HG02623 (cell line): ENCODE data around the gene DROSHA.

Source experiments
- ATAC-seq: cut with Tn5 transposase; IDR thresholded peaks from one replicate; pipeline ENCODE4 v1.9.1; 2021; ENCODE audit warnings: moderate library complexity; ENCODE audit not compliant: unreplicated experiment

The DROSHA gene

DNA sequence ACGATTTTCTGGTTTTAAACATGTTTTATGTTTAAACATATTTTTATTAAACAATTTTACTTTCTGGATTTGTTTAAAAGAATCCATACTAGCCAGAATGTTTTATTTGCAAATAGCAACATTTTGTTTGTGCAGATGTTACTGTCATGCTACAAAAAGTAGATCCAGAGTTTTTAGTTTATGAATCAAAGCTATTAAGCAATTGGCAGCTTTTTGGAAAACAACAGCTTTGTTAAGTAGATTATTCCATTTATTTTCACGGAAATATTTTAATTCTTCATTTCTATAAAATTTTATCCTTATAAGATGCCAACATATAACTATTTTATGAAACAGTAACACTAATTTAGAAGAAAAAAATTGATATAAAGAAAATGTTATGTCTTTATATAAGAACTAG, 60.9 kb downstream of the DROSHA start:
- no peak for ATAC-seq

DNA sequence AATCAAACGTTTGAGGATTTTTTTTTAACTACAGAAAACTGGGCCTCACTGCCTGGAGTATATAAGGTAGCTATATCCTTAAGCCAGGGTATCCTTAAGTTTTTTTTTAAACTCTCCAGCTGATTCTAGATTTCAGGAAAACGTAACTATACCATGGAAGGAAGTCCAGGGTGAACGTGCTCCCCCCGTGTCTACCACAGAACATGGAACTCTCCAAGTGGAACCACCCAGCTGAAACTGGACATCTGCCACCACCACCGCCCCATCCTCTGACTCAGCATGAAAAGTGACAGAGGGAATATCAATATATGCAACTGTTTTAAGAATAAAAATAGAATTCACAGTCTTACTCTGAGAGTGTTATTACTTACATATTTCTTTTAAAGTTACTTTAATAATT, 61.3 kb downstream of the DROSHA start:
- ATAC-seq, result no peak

DNA sequence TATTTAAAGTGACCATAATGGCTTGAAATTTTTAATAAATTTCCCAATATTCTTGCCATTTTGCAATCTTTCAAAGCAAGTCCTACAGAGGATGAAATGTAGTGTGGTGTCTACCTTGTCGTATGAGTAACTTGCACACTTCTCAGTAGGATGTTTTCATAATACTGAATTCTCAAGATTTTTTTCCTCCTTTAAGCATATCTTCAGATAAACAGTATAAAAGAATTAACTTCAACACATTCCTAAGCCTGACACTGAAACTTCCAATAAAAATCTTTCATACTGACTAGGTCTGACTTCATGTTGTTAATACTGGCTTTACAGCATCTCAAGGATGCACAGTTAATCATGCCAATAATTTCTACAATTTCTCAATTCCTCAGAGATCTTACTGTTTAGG, 62.0 kb downstream of the DROSHA start:
- no peak for ATAC-seq

DNA sequence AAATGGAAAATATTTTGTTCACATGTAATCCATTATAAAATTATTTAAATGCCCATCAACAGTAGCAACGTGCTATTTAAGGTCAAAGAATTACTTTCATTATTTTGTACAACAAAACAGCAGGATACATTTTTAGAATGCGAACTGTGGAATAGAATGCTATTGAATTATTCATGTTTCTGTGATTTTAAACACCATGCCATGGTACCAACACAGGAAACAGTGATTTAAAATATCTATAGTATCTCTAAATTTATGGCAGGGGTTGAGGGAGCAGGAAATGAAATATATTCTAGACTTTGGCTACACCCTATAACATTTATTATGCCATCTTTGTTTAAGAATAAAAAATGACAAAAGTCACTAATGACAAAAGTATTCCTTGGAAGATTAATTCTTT, 62.4 kb downstream of the DROSHA start:
- ATAC-seq, result no peak

DNA sequence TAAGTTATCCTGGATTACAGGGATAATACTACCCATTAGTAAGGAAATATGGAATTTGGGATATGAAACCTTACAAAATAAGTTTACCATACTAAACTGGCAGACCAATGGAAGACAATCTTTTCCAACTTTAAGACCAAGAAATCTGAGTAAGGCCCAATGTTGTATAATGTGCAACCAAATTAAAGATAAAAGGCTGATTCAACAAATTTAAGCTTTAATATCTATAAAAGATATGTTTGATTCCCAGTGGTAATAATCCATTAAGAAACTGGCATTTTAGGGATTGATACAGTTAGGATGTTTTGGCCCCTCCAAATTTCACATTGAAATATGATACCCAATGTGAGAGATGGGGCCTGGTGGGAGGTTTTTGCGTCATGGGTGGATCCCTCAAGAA, 66.6 kb downstream of the DROSHA start:
- ATAC-seq, result no peak

DNA sequence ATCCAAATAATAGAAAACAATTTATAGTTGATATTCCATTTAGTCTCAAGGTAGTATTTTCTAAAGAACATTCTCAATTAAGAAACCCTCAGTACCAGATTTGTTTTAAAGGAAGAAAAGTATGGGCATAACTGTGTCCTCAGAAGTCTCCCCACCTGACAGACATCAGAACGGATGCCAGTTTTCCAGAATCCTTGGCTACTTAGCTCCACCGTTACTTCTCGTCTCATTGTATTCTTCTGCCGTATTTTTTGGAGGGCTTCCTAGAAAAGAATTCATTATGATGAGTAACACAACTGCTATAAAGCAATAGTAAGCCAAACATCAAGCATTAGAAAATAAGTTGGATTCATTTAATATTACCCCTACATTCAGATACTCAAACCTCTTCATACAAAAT, 67.8 kb downstream of the DROSHA start:
- no peak for ATAC-seq

DNA sequence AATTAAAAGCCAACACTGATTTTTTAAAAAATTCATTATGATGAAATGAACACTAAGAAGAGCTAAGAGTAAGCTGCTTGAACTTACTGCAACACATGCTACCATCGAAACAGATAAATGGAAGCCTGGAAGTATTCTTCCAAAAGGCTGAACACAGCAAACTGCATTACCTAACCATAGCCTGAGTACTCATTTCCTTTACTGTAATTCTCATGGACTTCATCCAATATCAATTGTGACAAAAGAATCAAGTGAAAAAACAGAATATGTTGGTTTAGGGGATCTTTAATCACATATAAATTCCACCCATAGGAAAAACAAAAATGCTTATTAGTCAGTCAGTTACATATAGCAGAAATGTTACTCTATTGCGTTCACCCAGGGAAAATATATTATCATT, 68.5 kb downstream of the DROSHA start:
- no peak for ATAC-seq

DNA sequence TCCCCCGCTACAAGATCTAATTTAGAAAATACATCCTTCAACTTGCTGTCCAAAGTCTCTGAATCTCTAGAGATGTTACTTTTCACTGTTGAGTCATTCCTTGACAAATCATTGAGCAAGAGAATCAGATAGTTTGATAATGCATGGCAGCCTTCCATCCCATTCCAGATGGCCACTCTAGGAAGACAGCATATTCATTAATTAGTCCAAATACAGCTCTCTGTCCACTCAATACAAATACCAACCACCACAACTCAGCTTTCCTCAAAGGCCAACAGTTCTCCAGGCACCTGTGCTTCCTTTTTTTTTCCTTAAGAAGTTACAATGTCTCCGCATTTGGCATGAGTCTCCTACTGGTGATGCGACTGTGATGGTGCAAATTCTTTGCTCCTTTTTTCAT, 72.3 kb downstream of the DROSHA start:
- no peak for ATAC-seq

DNA sequence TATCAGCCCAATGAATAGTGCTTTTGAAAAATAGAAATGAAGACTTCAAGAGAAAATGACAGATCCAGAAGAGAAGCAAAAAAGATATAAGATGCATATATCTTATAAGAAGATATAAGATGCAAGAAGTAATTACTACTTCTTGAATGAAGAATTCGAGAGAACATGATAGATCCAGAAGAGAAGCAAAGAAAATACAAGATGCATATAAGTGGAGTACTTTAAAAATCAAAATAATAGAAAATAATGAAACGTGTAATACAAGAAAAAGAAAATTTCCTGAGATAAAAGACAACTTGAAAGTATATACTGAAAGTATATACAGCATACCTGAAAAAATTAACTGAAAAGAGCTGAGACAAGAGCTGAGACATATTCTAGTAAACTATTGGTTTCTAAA, 76.7 kb downstream of the DROSHA start:
- no peak for ATAC-seq

DNA sequence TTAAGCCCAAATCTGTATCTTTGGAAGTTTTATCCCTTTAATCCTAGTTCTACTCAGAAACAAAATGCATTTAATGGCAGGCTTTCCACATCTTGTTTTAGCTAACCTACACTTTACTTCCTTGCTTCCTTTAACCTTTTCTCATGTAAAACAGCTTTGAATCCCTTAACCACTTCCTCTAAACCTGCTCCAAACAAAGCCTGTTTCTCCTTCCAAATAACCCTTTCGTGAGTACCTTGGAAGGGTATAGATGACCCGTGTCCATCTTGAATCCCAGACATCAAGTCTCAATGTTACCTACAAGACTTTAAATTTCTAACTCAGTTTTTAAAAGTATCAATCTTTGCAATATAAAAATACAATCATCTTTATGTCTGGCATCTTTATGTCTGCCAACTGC, 78.4 kb downstream of the DROSHA start:
- no peak for ATAC-seq

DNA sequence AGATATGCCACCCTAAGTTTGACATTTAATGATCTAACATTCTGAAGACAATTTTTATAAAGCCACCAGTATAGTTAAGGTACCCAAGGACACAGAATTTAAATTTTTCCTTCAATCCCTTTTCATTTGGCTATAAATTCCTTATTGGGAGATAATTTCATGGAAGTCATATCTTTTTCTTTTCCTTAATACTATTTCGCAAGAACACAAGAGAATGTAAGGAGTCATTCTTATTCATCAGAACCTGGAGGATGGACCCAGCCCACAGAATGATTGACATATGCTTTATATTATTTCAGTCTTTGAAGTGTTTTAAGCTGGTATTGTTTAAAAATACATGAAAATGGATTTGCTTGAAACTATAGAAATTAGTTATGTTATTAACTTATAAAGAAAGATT, 79.6 kb downstream of the DROSHA start:
- ATAC-seq, result no peak

DNA sequence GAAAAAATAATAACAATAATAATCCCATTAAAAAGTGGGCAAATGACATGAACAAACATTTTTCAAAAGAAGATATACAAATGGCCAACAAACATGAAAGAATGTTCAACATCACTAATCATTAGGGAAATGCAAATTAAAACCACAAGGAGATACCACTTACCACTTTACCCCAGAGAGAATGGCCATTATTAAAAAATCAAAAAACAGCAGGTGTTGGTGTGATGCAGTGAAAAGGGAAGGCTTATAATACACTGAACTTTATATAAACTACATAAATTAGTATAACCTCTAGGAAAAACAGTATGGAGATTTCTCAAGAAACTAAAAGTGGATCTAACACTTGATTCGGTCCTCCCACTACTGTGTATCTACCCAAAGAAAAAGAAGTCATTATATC, 81.9 kb downstream of the DROSHA start:
- no peak for ATAC-seq

DNA sequence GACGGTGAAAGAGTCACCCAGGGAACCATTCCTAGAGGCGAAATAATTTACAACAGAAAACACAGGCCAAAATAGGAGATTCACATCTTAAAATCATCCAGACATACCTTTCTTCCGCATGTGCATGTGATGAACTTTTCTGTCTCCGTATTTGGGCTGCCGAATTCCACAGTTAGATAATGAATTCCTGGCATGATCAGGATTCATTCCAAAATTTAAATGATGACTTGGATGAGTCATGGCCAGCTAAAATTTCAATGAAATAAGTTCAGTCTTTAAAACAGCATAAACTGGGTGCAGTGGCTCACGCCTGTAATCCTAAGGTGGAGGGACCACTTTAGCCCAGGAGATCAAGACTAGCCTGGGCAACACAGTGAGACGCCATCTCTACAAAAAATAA, 82.7 kb downstream of the DROSHA start:
- ATAC-seq, result no peak

DNA sequence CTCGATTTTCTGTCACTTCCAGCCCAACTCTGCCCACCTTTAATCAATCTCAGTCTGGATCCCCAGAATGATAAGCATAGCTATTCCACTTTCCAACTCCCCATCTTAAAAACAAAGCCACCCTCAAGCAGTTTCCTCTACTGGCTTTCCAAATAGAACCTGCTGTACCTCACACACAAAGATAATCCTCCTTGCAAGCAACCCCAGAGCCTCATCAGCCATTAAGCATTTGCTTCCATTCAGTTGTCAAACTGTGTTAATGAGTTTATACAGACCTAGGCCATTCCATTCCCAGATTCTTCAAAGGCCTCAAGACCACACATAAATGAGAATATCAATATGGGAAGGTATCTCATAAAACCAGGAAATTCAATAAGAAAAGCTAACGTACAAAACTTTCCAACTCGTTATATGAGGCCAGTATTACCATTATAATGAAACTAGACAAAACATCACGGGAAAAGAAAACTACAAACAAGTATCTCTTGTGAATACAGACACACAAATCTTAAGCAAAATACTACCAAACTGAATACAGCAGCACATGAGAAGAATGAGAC, 86.8 kb downstream of the DROSHA start:
- ATAC-seq, result no peak

DNA sequence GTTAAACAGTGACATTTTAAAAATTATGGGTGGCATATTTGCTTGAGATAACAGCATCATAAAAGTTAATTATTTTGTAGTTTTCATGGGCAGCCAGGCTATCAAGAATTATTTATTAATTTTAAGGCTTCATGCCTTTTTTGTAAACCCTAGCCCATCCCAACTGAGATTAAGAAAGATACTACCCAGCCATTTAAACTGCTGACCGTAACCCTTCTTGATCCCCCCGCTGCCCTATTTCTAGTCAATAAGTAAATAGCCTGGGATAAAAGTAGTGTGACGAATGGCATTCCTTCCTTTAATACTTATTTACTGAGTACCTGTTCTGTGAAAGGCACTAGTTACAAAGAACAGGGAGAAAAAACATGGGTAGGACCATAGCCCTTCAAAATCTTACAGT, 88.3 kb downstream of the DROSHA start:
- no peak for ATAC-seq

DNA sequence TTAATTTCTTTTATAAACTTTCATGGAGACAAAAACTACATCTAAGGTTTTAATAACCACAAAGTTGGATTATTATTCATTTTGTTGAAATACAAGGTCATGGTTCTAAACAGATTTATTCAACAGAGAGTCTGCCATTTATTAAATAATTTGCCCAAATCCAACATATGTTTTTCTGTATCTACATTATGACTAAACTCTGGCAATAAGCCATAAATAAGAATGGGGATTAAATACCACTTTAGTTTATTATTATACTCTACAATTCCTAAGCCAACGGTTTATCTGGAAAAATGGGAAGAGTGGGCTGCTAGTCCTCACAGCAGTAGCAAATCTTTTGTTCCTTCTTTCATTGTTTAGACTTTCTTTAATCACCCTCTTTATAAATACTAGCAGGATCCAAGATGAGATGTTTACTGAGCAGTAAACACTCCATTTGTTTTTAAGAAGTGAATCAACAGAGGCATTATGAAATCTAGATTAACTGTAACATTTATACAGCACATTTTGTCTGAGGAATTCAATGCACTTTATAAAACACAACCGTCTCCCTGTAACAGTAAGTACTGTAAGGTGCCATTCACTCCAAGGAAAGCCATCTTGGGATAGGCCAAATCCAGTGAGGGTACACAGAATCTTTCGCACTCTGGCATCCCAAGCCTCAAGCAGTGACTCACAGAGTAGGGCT, 89.7 kb downstream of the DROSHA start:
- no peak for ATAC-seq

DNA sequence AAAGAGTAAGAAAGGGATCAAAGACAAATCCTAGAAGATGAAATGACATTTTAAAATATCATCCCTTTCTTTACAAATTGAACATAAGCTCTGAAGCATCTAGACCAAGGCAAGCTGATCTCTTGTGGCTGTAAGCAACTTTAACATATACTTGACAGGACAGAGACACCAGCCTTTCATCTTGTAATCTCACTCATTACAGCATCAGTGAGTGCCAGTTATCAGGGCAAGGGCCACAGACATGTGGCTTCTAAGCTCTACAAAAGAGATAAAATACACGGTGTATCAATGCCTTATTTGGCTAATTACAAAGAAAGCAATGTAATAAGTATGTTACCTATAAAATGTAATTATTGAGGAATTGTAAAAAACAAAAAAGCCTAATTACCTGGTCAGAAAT, 95.0 kb downstream of the DROSHA start:
- no peak for ATAC-seq

DNA sequence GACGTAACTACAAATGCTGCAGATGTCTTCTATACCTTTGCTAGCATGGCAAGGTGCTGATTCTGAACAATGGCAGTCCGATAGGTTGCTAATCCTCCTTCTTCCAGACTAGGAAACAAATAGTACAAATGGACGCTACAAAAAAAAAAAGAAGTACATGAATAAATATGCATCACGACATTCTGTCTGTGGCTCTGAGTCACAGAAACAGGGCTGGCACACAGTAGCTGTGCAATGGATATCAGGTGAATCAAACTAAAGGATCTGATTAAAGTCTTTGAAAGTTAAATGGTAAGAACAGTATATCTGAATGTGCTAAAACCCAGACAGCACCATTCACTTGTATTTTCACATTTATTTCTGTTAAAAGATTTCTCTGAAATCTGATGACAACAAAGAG, 96.2 kb downstream of the DROSHA start:
- ATAC-seq, result no peak

DNA sequence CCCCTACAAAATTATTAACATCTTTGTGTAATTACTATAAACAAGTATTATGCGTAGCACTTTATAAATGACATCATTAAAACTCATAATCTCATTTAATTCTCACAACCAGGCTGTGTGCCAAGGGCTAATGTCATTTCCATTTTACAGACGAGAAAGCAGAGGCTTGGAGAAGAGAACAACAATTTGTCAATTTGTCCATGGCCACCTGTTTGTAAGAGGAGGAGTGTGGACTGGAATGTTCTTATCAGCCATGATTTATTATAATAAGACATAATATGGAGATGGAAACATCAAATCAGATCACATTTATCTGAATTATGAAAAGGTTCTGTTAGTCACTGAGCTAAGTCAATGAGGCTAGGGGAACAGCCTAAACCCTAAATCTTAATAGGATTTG, 97.0 kb downstream of the DROSHA start:
- no peak for ATAC-seq

DNA sequence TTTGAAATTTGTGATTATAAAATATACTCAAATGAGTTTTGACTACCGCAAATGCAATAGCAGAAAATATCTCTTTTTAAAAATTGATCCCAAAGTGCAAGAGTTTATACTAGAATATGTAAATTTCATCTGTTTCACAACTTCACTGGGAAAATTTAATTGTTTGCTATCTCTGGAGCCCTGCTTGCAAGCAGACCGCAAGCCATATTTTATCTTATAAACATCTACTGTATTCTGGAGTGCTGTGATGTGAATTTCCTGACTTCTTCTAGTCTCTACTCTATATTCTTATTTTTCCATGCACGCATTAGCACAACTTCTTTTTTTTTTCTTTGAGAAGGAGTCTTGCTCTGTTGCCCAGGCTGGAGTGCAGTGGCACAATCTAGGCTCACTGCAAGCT, 98.7 kb downstream of the DROSHA start:
- ATAC-seq, result no peak

DNA sequence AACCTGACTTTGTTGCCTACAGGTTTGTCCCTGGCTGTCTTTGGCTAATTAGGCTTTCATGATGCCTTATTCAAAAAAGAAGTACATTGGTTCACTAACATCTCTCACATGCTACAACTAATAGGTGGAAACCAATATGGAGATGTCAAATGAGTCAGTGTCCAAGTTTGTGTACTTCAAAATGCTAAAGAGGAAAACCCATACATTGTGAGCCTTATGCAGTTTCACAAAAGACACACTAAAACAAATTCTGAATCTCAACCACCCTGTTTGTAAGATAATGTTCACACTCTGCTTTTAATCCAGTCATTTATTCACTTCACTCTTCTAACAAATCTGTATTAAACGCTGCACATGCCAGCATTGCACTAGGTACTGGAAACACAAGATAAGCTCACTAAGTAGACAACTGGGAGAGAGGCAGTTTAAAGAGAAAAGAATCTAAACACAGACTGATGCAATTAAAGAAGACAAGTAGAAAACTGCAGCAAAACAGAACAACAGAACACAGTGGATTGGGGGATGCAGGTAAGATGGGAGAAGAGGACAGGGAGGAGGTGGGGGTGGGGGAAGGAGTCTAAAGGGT, 104.1 kb downstream of the DROSHA start:
- no peak for ATAC-seq

DNA sequence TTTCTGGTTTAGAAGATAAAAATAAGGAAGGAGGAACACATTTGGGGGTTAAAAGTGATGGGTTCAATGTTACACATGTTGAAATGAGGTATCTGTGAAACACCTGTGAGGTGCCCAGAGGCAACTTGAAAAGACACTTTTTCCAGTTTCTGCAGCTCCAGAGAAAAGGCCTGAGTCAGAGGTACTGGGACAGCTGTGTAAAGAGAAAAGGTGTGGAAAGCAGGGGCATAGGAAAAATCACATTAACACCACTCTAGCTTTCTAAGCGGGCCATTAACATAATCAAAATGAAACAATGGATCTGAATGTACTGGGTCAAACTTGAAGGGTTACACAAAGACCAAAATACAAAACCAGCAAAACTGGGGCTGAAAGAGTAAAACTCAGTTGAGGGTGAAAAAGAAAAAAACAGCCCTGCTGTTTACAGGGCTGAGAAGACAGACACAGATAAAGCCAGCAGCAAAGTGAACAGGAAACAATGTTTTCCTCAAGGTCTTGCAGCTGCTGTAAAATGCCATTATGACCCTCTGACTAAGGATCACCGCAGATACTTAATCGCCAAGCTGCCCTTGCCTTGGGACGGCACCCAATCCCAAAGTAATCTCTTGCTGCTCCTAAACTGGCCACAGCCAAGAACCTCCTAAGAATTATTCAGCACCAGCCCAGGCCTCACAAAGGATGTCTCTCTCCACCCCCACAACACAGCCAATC, 104.7 kb downstream of the DROSHA start:
- no peak for ATAC-seq
